HepG2 (cell line): ENCODE measurements around the gene PLEKHN1. TPM values are rescaled to one million over a fixed set of nuclear protein-coding genes. Genes with fewer than 3 reads are reported as not detected.

Source experiments
- CCDC6 ChIP-seq: sonication (generic); formaldehyde crosslinking; IDR thresholded peaks from 2 replicates; pipeline ENCODE4 v1.8.1; 2022; ENCODE audit warnings: mild to moderate bottlenecking, missing genetic modification reagents, moderate library complexity
- CREM ChIP-seq, 2 experiments: sonication (generic) in 1 of 2; formaldehyde crosslinking in 1 of 2; IDR thresholded peaks; 2 replicates each; pipeline versions ENCODE4 v1.4.0 to v1.6.1; 2016 to 2020; ENCODE audit warnings: antibody characterized with exemption in 1 of 2, mild to moderate bottlenecking in 1 of 2, missing genetic modification reagents in 1 of 2
- FOXJ3 ChIP-seq: sonication (generic); formaldehyde crosslinking; IDR thresholded peaks from 2 replicates; pipeline ENCODE4 v1.4.0; 2020; ENCODE audit warnings: missing genetic modification reagents, mild to moderate bottlenecking, borderline replicate concordance
- KLF16 ChIP-seq, 2 experiments: sonication (generic) in 1 of 2; formaldehyde crosslinking in 1 of 2; IDR thresholded peaks; 2 replicates each; pipeline versions ENCODE4 v1.6.1 to v1.8.0; 2016 to 2023; ENCODE audit warnings: missing genetic modification reagents in 2 of 2, missing compliant biosample characterization in 1 of 2
- PHB2 ChIP-seq: fragments of 450-650 bp; IDR thresholded peaks from 2 replicates; pipeline ENCODE4 v1.6.1; 2018; ENCODE audit not compliant: partially characterized antibody
- PPARG ChIP-seq: conservative IDR thresholded peaks from 2 replicates; pipeline ENCODE4 v1.6.1; 2016; ENCODE audit warnings: missing biosample characterization, missing genetic modification reagents
- SNAPC2 ChIP-seq: sonication (generic); formaldehyde crosslinking; IDR thresholded peaks from 2 replicates; pipeline ENCODE4 v1.8.1; 2022; ENCODE audit warnings: mild to moderate bottlenecking, missing genetic modification reagents
- TFE3 ChIP-seq: IDR thresholded peaks from 2 replicates; pipeline ENCODE4 v1.6.1; 2016
- ZNF142 ChIP-seq: sonication (generic); formaldehyde crosslinking; IDR thresholded peaks from 2 replicates; pipeline ENCODE4 v1.4.0; 2020; ENCODE audit warnings: missing genetic modification reagents
- ZNF274 ChIP-seq: sonication (generic); formaldehyde crosslinking; IDR thresholded peaks from 2 replicates; pipeline ENCODE4 v1.5.1; 2020; ENCODE audit warnings: mild to moderate bottlenecking, missing genetic modification reagents
- ZNF460 ChIP-seq: sonication (generic); formaldehyde crosslinking; IDR thresholded peaks from 2 replicates; pipeline ENCODE4 v1.5.1; 2020; ENCODE audit warnings: missing genetic modification reagents, mild to moderate bottlenecking, borderline replicate concordance
- ZNF563 ChIP-seq: sonication (generic); formaldehyde crosslinking; IDR thresholded peaks from 2 replicates; pipeline ENCODE4 v1.8.0; 2022; ENCODE audit warnings: mild to moderate bottlenecking, moderate library complexity, missing genetic modification reagents
- polyA plus RNA-seq, 8 experiments: library from polyadenylated mRNA; depleted of rRNA in 3 of 8; stranded (reverse) in 7 of 8; unstranded in 1 of 8; fragments of >200 nt; fragmentation: Illumina TruSeq in 4 of 8; extraction: Trizol in 4 of 8; gene quantifications; 2 replicates each; pipeline versions ENCODE4 v1.2.1 to v1.2.3, GENCODE V29; 2011 to 2016; ENCODE audit warnings: low read depth in 4 of 8, missing spikeins in 1 of 8, mixed read lengths in 1 of 8; ENCODE audit not compliant: insufficient read depth in 1 of 8
- total RNA-seq, 5 experiments: library from RNA; depleted of rRNA; stranded (reverse); fragments of >200 nt; fragmentation: Illumina TruSeq; extraction: Trizol; gene quantifications; 2 replicates each; pipeline ENCODE4 v1.2.3, GENCODE V29; 2016; ENCODE audit warnings: low read depth in 1 of 5
- TF ChIP-seq, protein P1 (sequence below), 2 experiments: sonication (generic) in 1 of 2; formaldehyde crosslinking in 1 of 2; IDR thresholded peaks; 2 replicates each; pipeline versions ENCODE4 v1.4.0 to v1.6.1; 2016 to 2020; ENCODE audit warnings: borderline replicate concordance in 1 of 2, low read depth in 1 of 2, mild to moderate bottlenecking in 1 of 2, missing genetic modification reagents in 1 of 2

PLEKHN1 gene
- total and polyA plus RNA-seq, 2 of the 13 experiments (the other 11 are each of a cell fraction or from before 2014, with no cell fraction given): 0.42 to 0.58 TPM

- TF ChIP-seq ZNF563 (CRISPR knock-in tag) (no peak; the same call in 1 of the 2 replicates), TFE3 (CRISPR knock-in tag) (peak; percentile 96), PPARG (CRISPR knock-in tag) (peak; percentile 45; the same call in 1 of the 2 replicates), PHB2 (no peak), CCDC6 (CRISPR knock-in tag) (peak; percentile 70; the same call in 1 of the 2 replicates), KLF16 (CRISPR knock-in tag; IDR thresholded peaks at IDR 0.05) (peak in 1 of 2 experiments; percentile 92; a peak in 2 of 4 replicates), CREM (IDR thresholded peaks at IDR 0.05) (peak; percentile 92), CREM (CRISPR knock-in tag; IDR thresholded peaks at IDR 0.05) (no peak), ZNF142 (CRISPR knock-in tag) (peak; percentile 75), SNAPC2 (CRISPR knock-in tag) (no peak), ZNF274 (CRISPR knock-in tag) (no peak; the same call in 1 of the 2 replicates), ZNF460 (CRISPR knock-in tag) (no peak), FOXJ3 (CRISPR knock-in tag) (peak; percentile 72; the same call in 1 of the 2 replicates)
- TF ChIP-seq, protein P1, sequence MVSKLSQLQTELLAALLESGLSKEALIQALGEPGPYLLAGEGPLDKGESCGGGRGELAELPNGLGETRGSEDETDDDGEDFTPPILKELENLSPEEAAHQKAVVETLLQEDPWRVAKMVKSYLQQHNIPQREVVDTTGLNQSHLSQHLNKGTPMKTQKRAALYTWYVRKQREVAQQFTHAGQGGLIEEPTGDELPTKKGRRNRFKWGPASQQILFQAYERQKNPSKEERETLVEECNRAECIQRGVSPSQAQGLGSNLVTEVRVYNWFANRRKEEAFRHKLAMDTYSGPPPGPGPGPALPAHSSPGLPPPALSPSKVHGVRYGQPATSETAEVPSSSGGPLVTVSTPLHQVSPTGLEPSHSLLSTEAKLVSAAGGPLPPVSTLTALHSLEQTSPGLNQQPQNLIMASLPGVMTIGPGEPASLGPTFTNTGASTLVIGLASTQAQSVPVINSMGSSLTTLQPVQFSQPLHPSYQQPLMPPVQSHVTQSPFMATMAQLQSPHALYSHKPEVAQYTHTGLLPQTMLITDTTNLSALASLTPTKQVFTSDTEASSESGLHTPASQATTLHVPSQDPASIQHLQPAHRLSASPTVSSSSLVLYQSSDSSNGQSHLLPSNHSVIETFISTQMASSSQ (IDR thresholded peaks at IDR 0.05; ENCODE audit: low read depth): peak; percentile 10; the same call in 1 of the 2 replicates
- TF ChIP-seq, protein P1 (CRISPR knock-in tag; IDR thresholded peaks at IDR 0.05; ENCODE audit: borderline replicate concordance): peak; percentile 80; the same call in 1 of the 2 replicates
These were observed 40.2 kb downstream of the PLEKHN1 start (continued) for GRCh38 chr1:1006305-1007159.
